Measurements from ENCODE around the gene GNA15. TPM values are rescaled to one million over a fixed set of nuclear protein-coding genes. Genes with fewer than 3 reads are reported as not detected.

GNA15 gene
- total RNA-seq, 4 donors from 2014 or later: 72.7 to 186 (median 132) TPM

GRCh38 chr19:3148503-3148902 lies 12.7 kb downstream of the GNA15 start:
- no peak for DNase-seq
- Histone ChIP-seq H3K36me3 (peaks cover 0 to 72% (median 16%) of the 10 kb centered on the region in 3 donors), H3K27me3 (peaks cover 0 to 6% (median 0%) of the 10 kb centered on the region in 4 donors), H3K9me3 (no peaks in the 10 kb centered on the region), H3K27ac (no peak overlapping the region), H3K4me3 (no peak overlapping the region), H3K4me1 (peaks cover 0 to 9% (median under 1%) of the 10 kb centered on the region in 3 donors)
- TF ChIP-seq CTCF (IDR thresholded peaks at IDR 0.05): no peak
- no peak for TF ChIP-seq POLR2A (IDR thresholded peaks at IDR 0.05)
- 83 to 100% methylated on average over 5 to 6 of the region's 20 CpGs for WGBS, 2 donors
- intact Hi-C loops (cut with DNase I): no loop called here

- TF ChIP-seq CTCF (IDR thresholded peaks at IDR 0.05) (no peak), POLR2A (IDR thresholded peaks at IDR 0.05) (no peak)
- WGBS, 2 donors: 91 to 92% methylated on average over 5 to 6 of the region's 6 CpGs
- DNase-seq: no peak
- Histone ChIP-seq H3K4me1 (peaks cover 0 to 9% (median 0%) of the 10 kb centered on the region in 3 donors), H3K36me3 (peaks cover 0 to 72% (median 16%) of the 10 kb centered on the region in 3 donors), H3K27ac (no peak overlapping the region), H3K27me3 (peaks cover 0 to 6% (median 0%) of the 10 kb centered on the region in 4 donors), H3K4me3 (no peak overlapping the region), H3K9me3 (no peaks in the 10 kb centered on the region)
- intact Hi-C loops (cut with DNase I): no loop called here
Observed at GRCh38 chr19:3149089-3149488, 13.3 kb downstream of the GNA15 start.

GRCh38 chr19:3149526-3150505 lies 14.0 kb downstream of the GNA15 start:
- Histone ChIP-seq H3K27me3 (peaks cover 0 to 6% (median 0%) of the 10 kb centered on the region in 4 donors), H3K9me3 (no peaks in the 10 kb centered on the region), H3K36me3 (peaks cover 0 to 75% (median 16%) of the 10 kb centered on the region in 3 donors), H3K27ac (no peak overlapping the region), H3K4me3 (no peak overlapping the region), H3K4me1 (peaks cover 3 to 16% (median 4%) of the 10 kb centered on the region in 3 donors)
- DNase-seq: no peak
- intact Hi-C loops (cut with DNase I): no loop called here
- no peak for TF ChIP-seq CTCF (IDR thresholded peaks at IDR 0.05)
- no peak for TF ChIP-seq POLR2A (IDR thresholded peaks at IDR 0.05)
- WGBS, 2 donors: 79 to 80% methylated on average over 17 to 31 of the region's 35 CpGs

GRCh38 chr19:3150739-3151329 lies 15.0 kb downstream of the GNA15 start:
- Histone ChIP-seq H3K27me3 (peaks cover 0 to 6% (median 0%) of the 10 kb centered on the region in 4 donors), H3K27ac (no peak overlapping the region), H3K4me1 (peaks cover 8 to 23% (median 12%) of the 10 kb centered on the region in 3 donors), H3K36me3 (peaks cover 0 to 80% (median 16%) of the 10 kb centered on the region in 3 donors), H3K9me3 (no peaks in the 10 kb centered on the region), H3K4me3 (no peak overlapping the region)
- no peak for TF ChIP-seq CTCF (IDR thresholded peaks at IDR 0.05)
- TF ChIP-seq POLR2A (IDR thresholded peaks at IDR 0.05): no peak
- intact Hi-C loops (cut with DNase I): no loop called here
- 76% methylated on average over 2 of the region's 5 CpGs; no CpG with 5 or more reads in 1 of the 2 donors for WGBS, 2 donors
- DNase-seq: no peak

All from esophagus squamous epithelium (tissue), 5 donors.